Liver (tissue), 9 donors: ENCODE data around the gene PFKL. TPM values are rescaled to one million over a fixed set of nuclear protein-coding genes. Genes with fewer than 3 reads are reported as not detected.

ENCODE experiments used
- DNase-seq: peaks from one replicate; pipeline ENCODE4 v3.0.0-alpha.2; 2017; ENCODE audit warnings: low spot score
- H3K27ac ChIP-seq, 2 donors: one replicate each; pipeline ENCODE4 v1.7.0; 2013; ENCODE audit warnings: inconsistent platforms in 2 of 2, low read length in 2 of 2, control low read depth in 1 of 2, low read depth in 1 of 2, mild to moderate bottlenecking in 1 of 2
- H3K27me3 ChIP-seq, 4 donors: one replicate each; pipeline versions ENCODE4 v1.6.1 to v1.7.0; 2013; ENCODE audit warnings: low read length in 3 of 4, inconsistent platforms in 1 of 4, mild to moderate bottlenecking in 1 of 4, moderate library complexity in 1 of 4; ENCODE audit not compliant: control insufficient read depth in 4 of 4, insufficient read depth in 4 of 4
- H3K36me3 ChIP-seq, 4 donors: one replicate each; pipeline versions ENCODE4 v1.6.1 to v1.7.0; 2013; ENCODE audit warnings: low read length in 3 of 4, mild to moderate bottlenecking in 3 of 4, low read depth in 1 of 4, moderate library complexity in 1 of 4; ENCODE audit not compliant: control insufficient read depth in 4 of 4, insufficient read depth in 3 of 4
- H3K4me1 ChIP-seq, 4 donors: one replicate each; pipeline versions ENCODE4 v1.6.1 to v1.7.0; 2013; ENCODE audit warnings: low read length in 3 of 4, mild to moderate bottlenecking in 3 of 4, moderate library complexity in 1 of 4; ENCODE audit not compliant: control insufficient read depth in 4 of 4, insufficient read depth in 4 of 4
- H3K4me3 ChIP-seq, 3 donors: one replicate each; pipeline versions ENCODE4 v1.6.1 to v1.7.0; 2013; ENCODE audit warnings: low read length in 3 of 3, control low read depth in 1 of 3, low read depth in 1 of 3, mild to moderate bottlenecking in 1 of 3
- H3K9ac ChIP-seq, 2 donors: one replicate each; pipeline ENCODE4 v1.7.0; 2013; ENCODE audit warnings: low read length in 2 of 2, mild to moderate bottlenecking in 2 of 2, moderate library complexity in 2 of 2, control low read depth in 1 of 2, low read depth in 1 of 2
- H3K9me3 ChIP-seq, 4 donors: one replicate each; pipeline versions ENCODE4 v1.6.1 to v1.7.0; 2013; ENCODE audit warnings: low read length in 3 of 4; ENCODE audit not compliant: control insufficient read depth in 4 of 4
- HNF4A ChIP-seq, 2 donors: conservative IDR thresholded peaks; 2 replicates each; pipeline ENCODE4 v1.6.1; 2016; ENCODE audit warnings: antibody characterized with exemption in 2 of 2, mild to moderate bottlenecking in 2 of 2
- JUND ChIP-seq, 2 donors: IDR thresholded peaks; 2 replicates each; pipeline ENCODE4 v1.6.1; 2016; ENCODE audit warnings: antibody characterized with exemption in 2 of 2
- RAD21 ChIP-seq, 2 donors: IDR thresholded peaks; 2 replicates each; pipeline ENCODE4 v1.6.1; 2016; ENCODE audit warnings: antibody characterized with exemption in 2 of 2, mild to moderate bottlenecking in 2 of 2
- REST ChIP-seq: IDR thresholded peaks from 2 replicates; pipeline ENCODE4 v1.6.1; 2016; ENCODE audit warnings: antibody characterized with exemption, mild to moderate bottlenecking
- RXRA ChIP-seq, 2 donors: IDR thresholded peaks; 2 replicates each; pipeline ENCODE4 v1.6.1; 2017 to 2018; ENCODE audit warnings: antibody characterized with exemption in 2 of 2, mild to moderate bottlenecking in 1 of 2
- TAF1 ChIP-seq: conservative IDR thresholded peaks from 2 replicates; pipeline ENCODE4 v1.6.1; 2016; ENCODE audit warnings: antibody characterized with exemption, mild to moderate bottlenecking
- YY1 ChIP-seq: IDR thresholded peaks from 2 replicates; pipeline ENCODE4 v1.6.1; 2016; ENCODE audit warnings: antibody characterized with exemption, mild to moderate bottlenecking
- WGBS: extraction: QIAGEN DNeasy Blood & Tissue Kit; methylation state at CpG from one replicate; pipeline ENCODE4 v1.1.7; 2013; 5-methylcytosine and 5-hydroxymethylcytosine counted together
- polyA plus RNA-seq, 2 donors: library from polyadenylated mRNA; stranded (reverse) in 1 of 2; unstranded in 1 of 2; fragments of 200-250 nt in 1 of 2; fragments of >200 nt in 1 of 2; fragmentation: Nextera tagmentation in 1 of 2; extraction: Ambion mirVana in 1 of 2; gene quantifications; one replicate each; pipeline versions ENCODE4 v1.2.1 to v1.2.3, GENCODE V29; 2013 to 2015
- total RNA-seq, 2 donors: library from RNA; depleted of rRNA; stranded (reverse); fragments of >200 nt; gene quantifications; one replicate each; pipeline ENCODE4 v1.2.3, GENCODE V29; 2014
- donor health status: healthy.
- donor health status: healthy.
- donor health status: healthy.
- donor health status: healthy.
- donor health status: healthy.

PFKL gene
- total and polyA plus RNA-seq, 4 donors, result 48.1 to 98.4 (median 81.0) TPM

- H3K9ac ChIP-seq, result no peak within 1 kb of the TSS
- no peaks in the 10 kb centered on the region for H3K36me3 ChIP-seq
- H3K27ac ChIP-seq, result peak within 1 kb of the TSS; percentile 21 to 86
- 53% methylated on average over 21 of the region's 21 CpGs for WGBS
- H3K4me1 ChIP-seq, result peaks cover 3 to 26% (median 16%) of the 10 kb centered on the region in 4 donors
- no peak for TF ChIP-seq RXRA (IDR thresholded peaks at IDR 0.05)
- TF ChIP-seq REST, result no peak
- TF ChIP-seq RAD21 (IDR thresholded peaks at IDR 0.05), result no peak
- no peak for TF ChIP-seq TAF1
- no peak for TF ChIP-seq JUND (IDR thresholded peaks at IDR 0.05)
- H3K9me3 ChIP-seq, result no peaks in the 10 kb centered on the region
- peaks cover 0 to 2% (median 1%) of the 10 kb centered on the region in 4 donors for H3K27me3 ChIP-seq
- DNase-seq, result no peak
- H3K4me3 ChIP-seq, result peak within 1 kb of the TSS in 1 of 3 donors; percentile 22
Measured at GRCh38 chr21:44353191-44353970, 53.5 kb downstream of the PFKL start, which contains the start of gene TRPM2. Gene TRPM2, plus strand, starts transcription at chr21:44353621. Its CDS starts 80 bp downstream, at chr21:44353701.

DNA sequence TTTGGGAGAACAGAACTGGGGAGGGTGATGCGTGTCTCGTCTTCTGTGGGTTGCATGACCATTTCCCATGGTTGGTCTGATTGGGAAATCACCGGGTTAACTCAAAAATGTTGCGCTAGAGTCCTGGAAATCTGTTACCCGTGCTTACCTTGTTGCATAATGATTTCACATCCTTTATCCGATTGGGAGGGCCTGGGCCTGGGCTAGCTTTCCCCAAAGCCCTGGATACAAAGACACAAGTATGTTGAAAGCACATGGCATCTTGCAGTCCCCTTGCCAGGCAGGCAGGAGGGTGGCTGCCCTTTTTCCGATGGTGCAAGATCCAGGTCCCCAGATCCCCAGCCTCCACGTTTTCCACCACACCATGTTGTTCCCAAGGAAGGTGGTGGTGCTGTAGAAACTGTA lies 54.1 kb downstream of the PFKL start:
- H3K9me3 ChIP-seq, result no peaks in the 10 kb centered on the region
- peak in 1 of 2 donors; percentile 60 for TF ChIP-seq RXRA (IDR thresholded peaks at IDR 0.05)
- peak in 1 of 2 donors; percentile 27 for TF ChIP-seq HNF4A (conservative IDR thresholded peaks at IDR 0.05)
- no peak for TF ChIP-seq YY1
- 53% methylated on average over 8 of the region's 8 CpGs for WGBS
- H3K27me3 ChIP-seq, result peaks cover 0 to 2% (median 0%) of the 10 kb centered on the region in 4 donors
- no peak for DNase-seq
- H3K27ac ChIP-seq, result peak overlapping the region; percentile 21 to 86
- H3K9ac ChIP-seq, result no peak overlapping the region
- H3K36me3 ChIP-seq, result no peaks in the 10 kb centered on the region
- H3K4me1 ChIP-seq, result peaks cover 3 to 26% (median 16%) of the 10 kb centered on the region in 4 donors
- H3K4me3 ChIP-seq, result no peak overlapping the region

- peak overlapping the region in 1 of 2 donors; percentile 86 for H3K27ac ChIP-seq
- no peaks in the 10 kb centered on the region for H3K9me3 ChIP-seq
- DNase-seq, result no peak
- H3K9ac ChIP-seq, result no peak overlapping the region
- H3K4me3 ChIP-seq, result no peak overlapping the region
- peaks cover 1 to 23% (median 15%) of the 10 kb centered on the region in 4 donors for H3K4me1 ChIP-seq
- 73% methylated on average over 24 of the region's 24 CpGs for WGBS
- TF ChIP-seq HNF4A (conservative IDR thresholded peaks at IDR 0.05) (peak in 1 of 2 donors; percentile 53), JUND (IDR thresholded peaks at IDR 0.05) (no peak)
- H3K27me3 ChIP-seq, result peaks cover 0 to 2% (median 0%) of the 10 kb centered on the region in 4 donors
- H3K36me3 ChIP-seq, result no peaks in the 10 kb centered on the region
Measured at GRCh38 chr21:44354775-44355771, 55.2 kb downstream of the PFKL start.
